K562 (cell line): ENCODE data around the gene TEFM. TPM values are rescaled to one million over a fixed set of nuclear protein-coding genes. Genes with fewer than 3 reads are reported as not detected.

Source experiments
- ATAC-seq: fragments of 200-7000 bp; cut with Tn5 transposase; 3 replicates; pipeline ENCODE4 v1.9.1; 2020; ENCODE audit warnings: moderate library complexity
- BruUV-seq: library from RNA; stranded (reverse); fragments of 400-500 nt; replicated peaks from 2 replicates; lab custom pipeline; 2021; lab: Mats Ljungman, UMichigan
- CTCF ChIA-PET: fragments of 300-600 bp; formaldehyde crosslinking; extraction: SDS; loops from one replicate; lab custom pipeline; 2021; ENCODE audit warnings: low intra/inter-chr PET ratio; lab: Yijun Ruan, JAX
- POLR2A ChIA-PET: fragments of 300-600, 350-650 bp; sonication (Branson Sonifier 250); formaldehyde crosslinking; extraction: SDS; loops from one replicate; lab custom pipeline; 2021; ENCODE audit warnings: antibody characterized with exemption, inconsistent platforms; lab: Yijun Ruan, JAX
- DNase-seq, 4 experiments: peaks; one replicate each; pipeline versions ENCODE4 v3.0.0 to v3.0.0-alpha.2; 2011 to 2018; ENCODE audit warnings: low spot score in 3 of 4, mixed read lengths in 3 of 4; ENCODE audit errors: extremely low read depth in 1 of 4
- FAIRE-seq: peaks from 2 replicates; lab custom pipeline; 2011; peaks lifted over from hg19 to GRCh38; lab: Jason Lieb, UNC
- H2AFZ ChIP-seq: 2 replicates; pipeline ENCODE4 v1.6.0; 2011; ENCODE audit warnings: low read depth, low read length, control low read depth, inconsistent platforms
- H3K27ac ChIP-seq: fragments of 200-600 bp; 3 replicates; pipeline ENCODE4 v1.8.0; 2011; ENCODE audit warnings: low read depth, mild to moderate bottlenecking, control low read depth, inconsistent platforms, low read length, moderate library complexity, mixed read lengths; ENCODE audit errors: extremely low read depth
- H3K27me3 ChIP-seq, 2 experiments: fragments of 300-600 bp in 1 of 2; 2 replicates in 1 of 2; 3 replicates in 1 of 2; pipeline versions ENCODE4 v1.6.0 to v1.8.0; 2011; ENCODE audit warnings: inconsistent platforms in 2 of 2, low read length in 2 of 2, mild to moderate bottlenecking in 1 of 2, mixed read lengths in 1 of 2, moderate library complexity in 1 of 2; ENCODE audit not compliant: control insufficient read depth in 2 of 2, insufficient read depth in 2 of 2
- H3K36me3 ChIP-seq: fragments of 300-600 bp; 3 replicates; pipeline ENCODE4 v1.8.0; 2011; ENCODE audit warnings: mild to moderate bottlenecking, low read length, inconsistent platforms; ENCODE audit not compliant: control insufficient read depth, insufficient read depth
- H3K4me1 ChIP-seq, 2 experiments: fragments of 200-600 bp in 1 of 2; replicated peaks in 1 of 2; 2 replicates in 1 of 2; 3 replicates in 1 of 2; pipeline versions ENCODE4 v1.5.1 to v1.8.0; 2011; ENCODE audit warnings: inconsistent platforms in 2 of 2, low read length in 2 of 2, mild to moderate bottlenecking in 1 of 2, mixed read lengths in 1 of 2, moderate library complexity in 1 of 2; ENCODE audit not compliant: control insufficient read depth in 2 of 2, insufficient read depth in 2 of 2
- H3K4me2 ChIP-seq: 2 replicates; pipeline ENCODE4 v1.6.1; 2011; ENCODE audit warnings: low read length, control low read depth, inconsistent platforms, mixed read lengths; ENCODE audit not compliant: insufficient read depth
- H3K4me3 ChIP-seq: fragments of 200-600 bp; sonication (generic), shearing (Covaris generic); 2 replicates; pipeline ENCODE4 v1.5.1; 2016; ENCODE audit warnings: control low read depth, inconsistent platforms
- H3K79me2 ChIP-seq: fragments of 200-600 bp; 3 replicates; pipeline ENCODE4 v1.8.0; 2011; ENCODE audit warnings: low read length, inconsistent platforms; ENCODE audit not compliant: control insufficient read depth, insufficient read depth
- H3K9ac ChIP-seq, 2 experiments: 2 replicates each; pipeline versions ENCODE4 v1.6.0 to v1.6.1; 2011; ENCODE audit warnings: low read depth in 2 of 2, low read length in 2 of 2, control low read depth in 1 of 2, inconsistent platforms in 1 of 2, mild to moderate bottlenecking in 1 of 2, mixed read lengths in 1 of 2; ENCODE audit not compliant: insufficient read depth in 1 of 2
- H3K9me1 ChIP-seq: one replicate; pipeline ENCODE4 v1.6.0; 2011; ENCODE audit warnings: inconsistent platforms, mild to moderate bottlenecking, low read length, moderate library complexity; ENCODE audit not compliant: control insufficient read depth, insufficient read depth
- H3K9me3 ChIP-seq: replicated peaks from 2 replicates; pipeline ENCODE4 v1.5.1; 2011; ENCODE audit warnings: low read depth, low read length, inconsistent platforms; ENCODE audit not compliant: control insufficient read depth, insufficient read depth
- H4K20me1 ChIP-seq: replicated peaks from 2 replicates; pipeline ENCODE4 v1.6.1; 2011; ENCODE audit warnings: low read length, inconsistent platforms, mixed read lengths; ENCODE audit not compliant: control insufficient read depth, insufficient read depth
- ARID3B ChIP-seq: fragments of 250-450 bp; sonication (Bioruptor Pico); IDR thresholded peaks from 2 replicates; pipeline ENCODE4 v1.4.0; 2020; ENCODE audit warnings: borderline replicate concordance
- ASH1L ChIP-seq: fragments of 450-650 bp; IDR thresholded peaks from 2 replicates; pipeline ENCODE4 v1.6.1; 2018; ENCODE audit warnings: borderline replicate concordance, mild to moderate bottlenecking, low read depth; ENCODE audit not compliant: partially characterized antibody
- CC2D1A ChIP-seq: fragments of 450-650 bp; IDR thresholded peaks from 2 replicates; pipeline ENCODE4 v1.6.1; 2017; ENCODE audit warnings: mild to moderate bottlenecking
- CLOCK ChIP-seq: fragments of 250-450 bp; sonication (Bioruptor Pico); IDR thresholded peaks from 2 replicates; pipeline ENCODE4 v1.4.0; 2020; ENCODE audit warnings: mild to moderate bottlenecking, moderate library complexity, borderline replicate concordance
- EP400 ChIP-seq: fragments of 450-650 bp; IDR thresholded peaks from 2 replicates; pipeline ENCODE4 v1.6.1; 2017; ENCODE audit warnings: antibody characterized with exemption, mild to moderate bottlenecking, moderate library complexity
- LEF1 ChIP-seq: fragments of 450-650 bp; IDR thresholded peaks from 2 replicates; pipeline ENCODE4 v1.6.1; 2016; ENCODE audit warnings: mild to moderate bottlenecking
- SIN3B ChIP-seq: fragments of 450-650 bp; IDR thresholded peaks from 2 replicates; pipeline ENCODE4 v1.6.1; 2017; ENCODE audit warnings: low read depth, mild to moderate bottlenecking, moderate library complexity
- SIRT6 ChIP-seq: IDR thresholded peaks from one replicate; pipeline ENCODE4 v1.6.1; 2012; ENCODE audit warnings: low read depth, mild to moderate bottlenecking, control low read depth, inconsistent platforms, low read length, moderate library complexity
- ZNF311 ChIP-seq: fragments of 250-450 bp; sonication (Bioruptor Pico); IDR thresholded peaks from 2 replicates; pipeline ENCODE4 v1.4.0; 2020; ENCODE audit warnings: mild to moderate bottlenecking, moderate library complexity
- ZNF436 ChIP-seq: fragments of 250-450, 450-650 bp; sonication (Bioruptor Pico); formaldehyde crosslinking; IDR thresholded peaks from 2 replicates; pipeline ENCODE4 v1.7.0; 2020; ENCODE audit warnings: mild to moderate bottlenecking
- ZNF445 ChIP-seq: fragments of 250-450 bp; sonication (Bioruptor Pico); IDR thresholded peaks from 2 replicates; pipeline ENCODE4 v1.4.0; 2020; ENCODE audit warnings: low read depth, mild to moderate bottlenecking, moderate library complexity
- WGBS: fragments of 100-300 bp; shearing (Covaris generic); methylation state at CpG from one replicate; pipeline ENCODE4 v1.1.6; 2016; ENCODE audit warnings: low coverage, mixed read lengths; ENCODE audit not compliant: insufficient coverage; ENCODE audit errors: missing lambda C conversion rate; 5-methylcytosine and 5-hydroxymethylcytosine counted together
- in situ Hi-C: fragments of 300-500 bp; cut with MboI; formaldehyde crosslinking; loops from 4 replicates; pipeline ENCODE4 v1.15.0; 2018; ENCODE audit warnings: inconsistent platforms, mixed read lengths
- intact Hi-C: fragments of 100-400 bp; cut with micrococcal nuclease; formaldehyde crosslinking; loops from 2 replicates; pipeline ENCODE4 v1.14.2; 2022
- polyA plus RNA-seq, 8 experiments: library from polyadenylated mRNA; depleted of rRNA in 4 of 8; stranded (reverse) in 5 of 8; unstranded in 3 of 8; fragments of >200 nt; fragmentation: Nextera tagmentation in 2 of 8; fragmentation: Illumina TruSeq in 1 of 8; extraction: Ambion mirVana in 2 of 8; extraction: Trizol in 1 of 8; gene quantifications; 2 replicates each; pipeline versions ENCODE4 v1.2.1 to v1.2.3, GENCODE V29; 2011 to 2014; ENCODE audit warnings: inconsistent platforms in 1 of 8, missing spikeins in 1 of 8
- total RNA-seq, 7 experiments: library from RNA; depleted of rRNA in 6 of 7; stranded (reverse); fragments of >200 nt in 6 of 7; fragmentation: Illumina TruSeq in 2 of 7; extraction: Trizol in 2 of 7; gene quantifications; 2 replicates each; pipeline versions ENCODE4 v1.2.1 to v1.2.3, GENCODE V29; 2011 to 2021; ENCODE audit warnings: low replicate concordance in 1 of 7

The TEFM gene
- total and polyA plus RNA-seq, 9 of the 15 experiments (the other 6 are each of a cell fraction or from before 2014, with no cell fraction given) = 12.5 to 60.3 (median 23.3) TPM

- in situ Hi-C loops = no loop called here
- H3K4me2 ChIP-seq = no peak overlapping the region
- CTCF ChIA-PET = no interaction called here
- intact Hi-C loops = no loop called here
- POLR2A ChIA-PET = interaction anchor here (1.7 kb wide), 1 partner anchor 12 kb away, joined by 5 read pairs; no protein-coding TSS in a partner anchor
- H3K9ac ChIP-seq = no peak overlapping the region
- DNase-seq (no peak), FAIRE-seq (no peak), ATAC-seq (no peak)
- no peaks in the 10 kb centered on the region for H3K9me1 ChIP-seq
- no peaks in the 10 kb centered on the region for H3K79me2 ChIP-seq
- H3K27me3 ChIP-seq = no peaks in the 10 kb centered on the region
- TF ChIP-seq ARID3B (no peak), ASH1L (no peak), SIN3B (no peak), ZNF436 (CRISPR knock-in tag) (no peak), SIRT6 (no peak), ZNF445 (CRISPR knock-in tag) (no peak), CC2D1A (no peak), ZNF311 (CRISPR knock-in tag) (no peak), CLOCK (CRISPR knock-in tag) (no peak), EP400 (no peak), LEF1 (no peak)
- no peaks in the 10 kb centered on the region for H4K20me1 ChIP-seq
- no TSS peak for BruUV-seq
- no peak overlapping the region for H3K4me3 ChIP-seq
- H2AFZ ChIP-seq = no peak overlapping the region
- no peaks in the 10 kb centered on the region for H3K4me1 ChIP-seq
- 92% methylated on average over 5 of the region's 5 CpGs for WGBS
- H3K36me3 ChIP-seq = peaks cover 64% of the 10 kb centered on the region
- no peak overlapping the region for H3K27ac ChIP-seq
- H3K9me3 ChIP-seq = no peaks in the 10 kb centered on the region
These were observed 19.9 kb downstream of the TEFM start for GRCh38 chr17:30886187-30886586.
